ENCODE results near the gene UCN2. TPM values are rescaled to one million over a fixed set of nuclear protein-coding genes. Genes with fewer than 3 reads are reported as not detected.

The UCN2 gene
- total RNA-seq = 0.08 and 0.30 TPM in 2 replicates
- 1.1 and 1.5 TPM in 2 replicates for polyA plus RNA-seq

- H3K27me3 ChIP-seq = no peaks in the 10 kb centered on the region
Observed at GRCh38 chr3:48563382-48563918, at the start of gene UCN2. Gene UCN2 (minus strand): TSS chr3:48563781. CDS start chr3:48563124, 657 bp downstream.

GRCh38 chr3:48612309-48612708, 48.7 kb upstream of the UCN2 start:
- Histone ChIP-seq H4K20me1 (ENCODE audit: insufficient read depth, poor library complexity, severe bottlenecking) (no peaks in the 10 kb centered on the region), H3K4me3 (no peak overlapping the region), H3K27me3 (no peaks in the 10 kb centered on the region), H3K36me3 (replicated peaks; ENCODE audit: insufficient read depth, low read depth) (no peaks in the 10 kb centered on the region), H3K4me2 (no peak overlapping the region), H2AFZ (no peak overlapping the region), H3K27ac (peak overlapping the region; percentile 22), H3K79me2 (peaks cover 24% of the 10 kb centered on the region), H3K9me3 (ENCODE audit: low read depth) (no peaks in the 10 kb centered on the region), H3K9me2 (replicated peaks; ENCODE audit: insufficient read depth) (no peaks in the 10 kb centered on the region), H3K4me1 (ENCODE audit: insufficient read depth) (peaks cover 13% of the 10 kb centered on the region)
- TF ChIP-seq EZH2 (IDR thresholded peaks at IDR 0.05; ENCODE audit: borderline replicate concordance) (no peak), EZH2phosphoT487 (IDR thresholded peaks at IDR 0.05; ENCODE audit: low read depth, severe bottlenecking, unreplicated experiment) (no peak), CTCF (IDR thresholded peaks at IDR 0.05; ENCODE audit: poor library complexity) (no peak)
- DNase-seq (ENCODE audit: low spot score) = no peak
- 41% methylated on average over 1 of the region's 1 CpG for WGBS (ENCODE audit: low lambda C conversion rate, missing lambda C conversion rate)

More at GRCh38 chr3:48563382-48563918, at the start of gene UCN2:
- Histone ChIP-seq H3K4me1 (ENCODE audit: insufficient read depth) (peaks cover 10% of the 10 kb centered on the region), H3K27ac (no peak within 1 kb of the TSS), H4K20me1 (ENCODE audit: insufficient read depth, poor library complexity, severe bottlenecking) (no peaks in the 10 kb centered on the region), H3K9me2 (replicated peaks; ENCODE audit: insufficient read depth) (no peaks in the 10 kb centered on the region), H3K4me2 (no peak within 1 kb of the TSS), H2AFZ (no peak within 1 kb of the TSS), H3K36me3 (replicated peaks; ENCODE audit: insufficient read depth, low read depth) (no peaks in the 10 kb centered on the region), H3K4me3 (no peak within 1 kb of the TSS), H3K79me2 (no peaks in the 10 kb centered on the region), H3K9me3 (ENCODE audit: low read depth) (no peaks in the 10 kb centered on the region)
- DNase-seq (ENCODE audit: low spot score) = no peak
- TF ChIP-seq EZH2phosphoT487 (IDR thresholded peaks at IDR 0.05; ENCODE audit: low read depth, severe bottlenecking, unreplicated experiment) (no peak), CTCF (IDR thresholded peaks at IDR 0.05; ENCODE audit: poor library complexity) (no peak)
- WGBS (ENCODE audit: low lambda C conversion rate, missing lambda C conversion rate) = 83% methylated on average over 6 of the region's 6 CpGs

- Histone ChIP-seq H3K36me3 (replicated peaks; ENCODE audit: insufficient read depth, low read depth) (no peaks in the 10 kb centered on the region), H2AFZ (peak within 1 kb of the TSS; percentile 91), H3K4me3 (peak within 1 kb of the TSS; percentile 78), H4K20me1 (ENCODE audit: insufficient read depth, poor library complexity, severe bottlenecking) (no peaks in the 10 kb centered on the region), H3K79me2 (peaks cover 38% of the 10 kb centered on the region), H3K27ac (peak within 1 kb of the TSS; percentile 90), H3K9me3 (ENCODE audit: low read depth) (no peaks in the 10 kb centered on the region), H3K27me3 (no peaks in the 10 kb centered on the region), H3K4me2 (peak within 1 kb of the TSS; percentile 87), H3K4me1 (ENCODE audit: insufficient read depth) (peaks cover 13% of the 10 kb centered on the region), H3K9me2 (replicated peaks; ENCODE audit: insufficient read depth) (no peaks in the 10 kb centered on the region)
- TF ChIP-seq CTCF (IDR thresholded peaks at IDR 0.05; ENCODE audit: poor library complexity) = peak; percentile 62
- TF ChIP-seq EZH2phosphoT487 (IDR thresholded peaks at IDR 0.05; ENCODE audit: low read depth, severe bottlenecking, unreplicated experiment) = no peak
- no peak for TF ChIP-seq EZH2 (IDR thresholded peaks at IDR 0.05; ENCODE audit: borderline replicate concordance)
- WGBS (ENCODE audit: low lambda C conversion rate, missing lambda C conversion rate) = 1% methylated on average over 68 of the region's 86 CpGs
- DNase-seq (ENCODE audit: low spot score) = peak; percentile 97
Observed at GRCh38 chr3:48609088-48610005, 45.8 kb upstream of the UCN2 start, which contains the start of gene UQCRC1. Gene UQCRC1 (minus strand): TSS chr3:48609646. CDS start chr3:48609620, 26 bp downstream.

All from hepatocyte (in vitro differentiated cells).